OCI-LY7 (cell line): ENCODE measurements around the gene RNGTT. TPM values are rescaled to one million over a fixed set of nuclear protein-coding genes. Genes with fewer than 3 reads are reported as not detected.

Source experiments
- BruUV-seq: library from RNA; stranded (reverse); fragments of 400-500 nt; replicated peaks from 2 replicates; lab custom pipeline; 2021; lab: Mats Ljungman, UMichigan
- CTCF ChIA-PET: fragments of 300-600 bp; sonication (Branson Sonifier 250); formaldehyde crosslinking; loops from one replicate; lab custom pipeline; 2022; ENCODE audit warnings: antibody characterized with exemption; ENCODE audit not compliant: unreplicated experiment; lab: Charles Lee
- POLR2A ChIA-PET: fragments of 300-600 bp; sonication (Branson Sonifier 250); formaldehyde crosslinking; loops from one replicate; lab custom pipeline; 2022; ENCODE audit warnings: antibody characterized with exemption; lab: Charles Lee
- DNase-seq: peaks from one replicate; pipeline ENCODE4 v3.0.0-alpha.2; 2015; ENCODE audit warnings: low spot score
- H2AFZ ChIP-seq: fragments of 200-600 bp; sonication (generic), shearing (Covaris generic); 2 replicates; pipeline ENCODE4 v1.6.1; 2014; ENCODE audit warnings: mild to moderate bottlenecking, antibody characterized with exemption, low read length, moderate library complexity
- H3K27ac ChIP-seq: fragments of 200-600 bp; sonication (generic); 2 replicates; pipeline ENCODE4 v1.5.1; 2014; ENCODE audit warnings: mixed run types, low read depth, mild to moderate bottlenecking, moderate library complexity, low read length, inconsistent platforms; ENCODE audit not compliant: poor library complexity, severe bottlenecking
- H3K36me3 ChIP-seq: fragments of 200-600 bp; sonication (generic); 2 replicates; pipeline ENCODE4 v1.6.1; 2014; ENCODE audit warnings: mild to moderate bottlenecking, antibody characterized with exemption, low read length, moderate library complexity, mixed read lengths; ENCODE audit not compliant: insufficient read depth
- H3K4me1 ChIP-seq: fragments of 200-600 bp; sonication (generic); 2 replicates; pipeline ENCODE4 v1.5.1; 2014; ENCODE audit warnings: mild to moderate bottlenecking, low read length; ENCODE audit not compliant: insufficient read depth, poor library complexity, severe bottlenecking
- H3K4me2 ChIP-seq: fragments of 200-600 bp; sonication (generic); 2 replicates; pipeline ENCODE4 v1.6.1; 2014; ENCODE audit warnings: mild to moderate bottlenecking, low read length
- H3K4me3 ChIP-seq: fragments of 200-600 bp; sonication (generic); 2 replicates; pipeline ENCODE4 v1.5.1; 2014; ENCODE audit warnings: mild to moderate bottlenecking, low read depth, low read length; ENCODE audit not compliant: poor library complexity, severe bottlenecking
- H3K79me2 ChIP-seq: fragments of 200-600 bp; sonication (generic); 2 replicates; pipeline ENCODE4 v1.6.1; 2016; ENCODE audit warnings: low read depth, mild to moderate bottlenecking, low read length, moderate library complexity, mixed read lengths; ENCODE audit not compliant: insufficient read depth
- H3K9me2 ChIP-seq: fragments of 200-600 bp; sonication (generic); 2 replicates; pipeline ENCODE4 v1.6.1; 2016; ENCODE audit warnings: mild to moderate bottlenecking, low read length, mixed read lengths; ENCODE audit not compliant: insufficient read depth
- H3K9me3 ChIP-seq: fragments of 200-600 bp; sonication (generic); 2 replicates; pipeline ENCODE4 v1.6.1; 2014; ENCODE audit warnings: mild to moderate bottlenecking, mixed run types, low read length, mixed read lengths
- H4K20me1 ChIP-seq: fragments of 200-600 bp; sonication (generic); 2 replicates; pipeline ENCODE4 v1.6.1; 2014; ENCODE audit warnings: mild to moderate bottlenecking, antibody characterized with exemption, low read length, moderate library complexity, mixed read lengths; ENCODE audit not compliant: insufficient read depth
- CTCF ChIP-seq: fragments of 200-600 bp; sonication (generic); conservative IDR thresholded peaks from 2 replicates; pipeline ENCODE4 v1.5.1; 2014; ENCODE audit warnings: mild to moderate bottlenecking, antibody characterized with exemption, low read length, moderate library complexity, mixed read lengths
- EZH2phosphoT487 ChIP-seq: fragments of 200-600 bp; sonication (generic); IDR thresholded peaks from 2 replicates; pipeline ENCODE4 v1.6.1; 2018; ENCODE audit warnings: low read depth, borderline replicate concordance, mild to moderate bottlenecking, mixed run types, antibody characterized with exemption, low read length, moderate library complexity, mixed read lengths
- intact Hi-C: fragments of 100-400 bp; cut with micrococcal nuclease; formaldehyde crosslinking; loops from one replicate; pipeline ENCODE4 v1.10.0; 2022; ENCODE audit not compliant: unreplicated experiment
- total RNA-seq, 2 experiments: library from RNA; depleted of rRNA in 1 of 2; stranded (reverse); fragments of >200 nt in 1 of 2; shearing (Covaris generic) in 1 of 2; gene quantifications; 2 replicates each; pipeline ENCODE4 v1.2.3, GENCODE V29; 2014 to 2022

Gene RNGTT
- total RNA-seq, 2 experiments from 2014 or later, result 38.2 to 41.7 TPM

DNA sequence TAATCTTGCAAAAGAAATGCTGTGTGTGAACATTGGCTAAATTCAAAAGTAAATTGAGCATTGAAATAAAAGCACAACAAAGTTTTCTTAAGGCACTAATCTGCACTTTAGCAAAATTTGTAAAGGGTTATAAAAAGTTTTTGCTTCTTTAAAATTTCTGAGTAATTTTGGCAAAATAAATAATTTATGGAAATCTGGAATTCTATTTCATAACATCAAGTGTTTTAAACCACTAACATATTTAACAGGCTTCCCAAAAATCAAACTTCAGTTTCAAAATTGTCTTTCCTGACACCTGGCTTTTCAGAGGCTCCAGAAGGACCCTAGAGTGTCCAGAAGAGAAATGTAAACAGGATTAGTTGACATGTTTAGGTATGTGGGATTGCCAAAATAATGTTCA lies 4.5 kb upstream of the RNGTT start:
- no peak for DNase-seq
- intact Hi-C loops, result no loop called here
- CTCF ChIA-PET, result no interaction called here
- H3K4me3 ChIP-seq, result no peak overlapping the region
- H4K20me1 ChIP-seq, result no peaks in the 10 kb centered on the region
- no peak overlapping the region for H3K4me2 ChIP-seq
- H3K79me2 ChIP-seq, result peaks cover 11% of the 10 kb centered on the region
- H3K36me3 ChIP-seq, result no peaks in the 10 kb centered on the region
- peaks cover 8% of the 10 kb centered on the region for H3K4me1 ChIP-seq
- no TSS peak for BruUV-seq
- no peaks in the 10 kb centered on the region for H3K9me2 ChIP-seq
- no peak overlapping the region for H2AFZ ChIP-seq
- POLR2A ChIA-PET, result interaction anchor here (0.7 to 1.2 kb wide), 4 partner anchors 112 to 214 kb away, joined by 4 to 5 read pairs (median 4); partner anchors contain the start of genes PM20D2 and PNRC1
- TF ChIP-seq CTCF (no peak), EZH2phosphoT487 (no peak)
- H3K9me3 ChIP-seq, result no peaks in the 10 kb centered on the region
- no peak overlapping the region for H3K27ac ChIP-seq

DNA sequence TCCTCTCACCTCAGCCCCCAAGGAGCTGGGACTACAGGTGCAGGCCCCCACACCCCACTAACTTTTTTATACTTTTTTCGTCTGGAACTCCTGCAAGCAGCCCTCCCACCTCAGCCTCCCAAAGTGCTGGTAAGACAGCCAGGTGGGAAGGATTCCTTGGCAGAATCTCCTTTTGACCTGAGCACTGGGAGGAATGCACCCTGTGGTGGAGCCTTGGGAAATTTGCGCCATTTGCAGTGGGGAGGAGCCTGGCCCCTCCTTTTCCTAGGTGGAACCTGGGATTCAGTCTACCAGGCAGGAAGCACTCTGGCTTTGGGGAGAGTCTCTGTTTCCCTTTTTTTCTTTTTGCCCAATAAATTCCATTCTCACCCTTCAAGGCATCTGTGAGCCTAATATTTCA lies 2.3 kb upstream of the RNGTT start:
- intact Hi-C loops, result no loop called here
- Histone ChIP-seq H3K36me3 (peaks cover 13% of the 10 kb centered on the region), H2AFZ (no peak overlapping the region), H3K9me3 (no peaks in the 10 kb centered on the region), H3K79me2 (peaks cover 33% of the 10 kb centered on the region), H3K9me2 (no peaks in the 10 kb centered on the region), H3K27ac (no peak overlapping the region), H3K4me3 (no peak overlapping the region), H4K20me1 (no peaks in the 10 kb centered on the region), H3K4me1 (peaks cover 19% of the 10 kb centered on the region), H3K4me2 (no peak overlapping the region)
- POLR2A ChIA-PET, result no interaction called here
- no peak for TF ChIP-seq CTCF
- TF ChIP-seq EZH2phosphoT487, result no peak
- no TSS peak for BruUV-seq
- CTCF ChIA-PET, result no interaction called here
- DNase-seq, result no peak

GRCh38 chr6:88964509-88964908 lies 1.1 kb upstream of the RNGTT start:
- H3K36me3 ChIP-seq, result peaks cover 13% of the 10 kb centered on the region
- intact Hi-C loops, result no loop called here
- no peaks in the 10 kb centered on the region for H4K20me1 ChIP-seq
- BruUV-seq, result no TSS peak
- no peak overlapping the region; the same call in 1 of the 2 replicates for H2AFZ ChIP-seq
- CTCF ChIA-PET, result no interaction called here
- TF ChIP-seq CTCF (no peak), EZH2phosphoT487 (no peak)
- H3K4me3 ChIP-seq, result peak overlapping the region; percentile 95
- H3K9me2 ChIP-seq, result no peaks in the 10 kb centered on the region
- peaks cover 19% of the 10 kb centered on the region for H3K4me1 ChIP-seq
- peaks cover 45% of the 10 kb centered on the region for H3K79me2 ChIP-seq
- H3K27ac ChIP-seq, result no peak overlapping the region
- peak; percentile 16 for DNase-seq
- POLR2A ChIA-PET, result interaction anchor here (0.6 to 0.7 kb wide), 3 partner anchors 60 to 126 kb away, joined by 3 to 4 read pairs (median 3); no protein-coding TSS in a partner anchor
- no peaks in the 10 kb centered on the region for H3K9me3 ChIP-seq
- H3K4me2 ChIP-seq, result peak overlapping the region; percentile 94
